Fibroblast of mammary gland (primary cell): ENCODE measurements around the gene MAP3K6.

Experiments
- DNase-seq: peaks from one replicate; pipeline ENCODE4 v3.0.0-alpha.2; 2010; ENCODE audit warnings: low read depth
- H3K4me3 ChIP-seq: 2 replicates; pipeline ENCODE4 v1.5.1; 2011; ENCODE audit warnings: low read depth, mild to moderate bottlenecking, low read length, moderate library complexity; ENCODE audit not compliant: control insufficient read depth
- TF ChIP-seq, protein P1 (sequence below): conservative IDR thresholded peaks from 2 replicates; pipeline ENCODE4 v1.5.1; 2011; ENCODE audit warnings: low read depth, low read length, inconsistent platforms; ENCODE audit not compliant: control insufficient read depth, insufficient read depth

Gene MAP3K6

DNA sequence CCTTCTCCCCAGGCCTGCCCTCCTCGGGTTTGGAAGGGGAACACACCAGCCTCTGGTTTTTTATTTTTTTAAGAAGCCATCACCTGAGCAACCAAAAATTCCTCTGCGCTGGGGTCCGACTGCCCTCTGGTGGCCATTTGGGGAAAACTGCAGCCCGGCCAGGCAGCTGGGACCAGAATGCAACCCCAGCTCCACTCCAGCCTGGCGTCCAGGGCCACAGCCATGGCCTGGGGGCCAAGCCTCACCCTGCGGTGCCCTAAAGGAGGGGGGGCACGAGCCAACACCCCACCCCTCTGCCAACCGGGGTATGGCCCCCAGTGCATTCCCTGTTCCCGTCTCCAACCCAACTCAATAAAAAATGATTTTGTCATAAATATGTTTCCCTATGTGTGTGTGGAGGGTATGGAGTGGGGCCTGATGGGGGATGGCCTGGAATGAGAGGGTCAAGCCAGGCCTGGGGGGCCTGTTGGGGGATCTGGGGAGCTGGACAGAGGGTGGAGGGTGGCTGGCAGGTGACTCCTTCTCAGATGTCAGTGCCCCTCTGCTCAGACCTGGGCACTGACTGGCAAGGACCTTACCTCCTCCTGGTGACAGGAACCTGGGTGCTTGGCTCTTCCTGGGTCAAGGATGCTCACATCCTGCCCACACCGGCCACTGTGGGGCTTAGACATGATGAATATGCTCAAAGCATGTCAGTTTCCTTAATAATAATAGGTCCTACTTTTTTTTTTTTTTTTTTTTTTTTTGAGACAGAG lies 28.9 kb upstream of the MAP3K6 start:
- TF ChIP-seq, protein P1, sequence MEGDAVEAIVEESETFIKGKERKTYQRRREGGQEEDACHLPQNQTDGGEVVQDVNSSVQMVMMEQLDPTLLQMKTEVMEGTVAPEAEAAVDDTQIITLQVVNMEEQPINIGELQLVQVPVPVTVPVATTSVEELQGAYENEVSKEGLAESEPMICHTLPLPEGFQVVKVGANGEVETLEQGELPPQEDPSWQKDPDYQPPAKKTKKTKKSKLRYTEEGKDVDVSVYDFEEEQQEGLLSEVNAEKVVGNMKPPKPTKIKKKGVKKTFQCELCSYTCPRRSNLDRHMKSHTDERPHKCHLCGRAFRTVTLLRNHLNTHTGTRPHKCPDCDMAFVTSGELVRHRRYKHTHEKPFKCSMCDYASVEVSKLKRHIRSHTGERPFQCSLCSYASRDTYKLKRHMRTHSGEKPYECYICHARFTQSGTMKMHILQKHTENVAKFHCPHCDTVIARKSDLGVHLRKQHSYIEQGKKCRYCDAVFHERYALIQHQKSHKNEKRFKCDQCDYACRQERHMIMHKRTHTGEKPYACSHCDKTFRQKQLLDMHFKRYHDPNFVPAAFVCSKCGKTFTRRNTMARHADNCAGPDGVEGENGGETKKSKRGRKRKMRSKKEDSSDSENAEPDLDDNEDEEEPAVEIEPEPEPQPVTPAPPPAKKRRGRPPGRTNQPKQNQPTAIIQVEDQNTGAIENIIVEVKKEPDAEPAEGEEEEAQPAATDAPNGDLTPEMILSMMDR: peak; percentile 84
- H3K4me3 ChIP-seq: no peak overlapping the region
- peak; percentile 64 for DNase-seq

- no peak for DNase-seq
- H3K4me3 ChIP-seq: no peak overlapping the region
- TF ChIP-seq, protein P1: no peak
These were observed 28.2 kb upstream of the MAP3K6 start for GRCh38 chr1:27394925-27395324.

DNA sequence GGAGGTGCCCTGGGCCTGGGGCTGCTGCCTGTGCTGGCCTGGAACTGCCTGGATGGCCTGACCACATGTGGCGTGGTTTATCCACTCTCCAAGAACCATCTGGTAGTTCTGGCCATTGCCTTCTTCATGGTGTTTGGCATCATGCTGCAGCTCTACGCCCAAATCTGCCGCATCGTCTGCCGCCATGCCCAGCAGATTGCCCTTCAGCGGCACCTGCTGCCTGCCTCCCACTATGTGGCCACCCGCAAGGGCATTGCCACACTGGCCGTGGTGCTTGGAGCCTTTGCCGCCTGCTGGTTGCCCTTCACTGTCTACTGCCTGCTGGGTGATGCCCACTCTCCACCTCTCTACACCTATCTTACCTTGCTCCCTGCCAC lies 27.5 kb upstream of the MAP3K6 start:
- no peak for DNase-seq
- TF ChIP-seq, protein P1: no peak
- no peak overlapping the region for H3K4me3 ChIP-seq

- H3K4me3 ChIP-seq: no peak overlapping the region
- DNase-seq: no peak
- TF ChIP-seq, protein P1: no peak
These were observed 27.0 kb upstream of the MAP3K6 start for GRCh38 chr1:27393641-27394281.

- H3K4me3 ChIP-seq: peak overlapping the region; percentile 81
- no peak for DNase-seq
- TF ChIP-seq, protein P1: peak; percentile 34
These were observed 26.2 kb upstream of the MAP3K6 start for GRCh38 chr1:27392778-27393635.

GRCh38 chr1:27392096-27392777 lies 25.5 kb upstream of the MAP3K6 start, which contains the start of gene GPR3:
Gene GPR3 (plus strand): TSS chr1:27392622. CDS start chr1:27393799, 1,177 bp downstream.
- TF ChIP-seq, protein P1: peak; percentile 38
- H3K4me3 ChIP-seq: peak within 1 kb of the TSS; percentile 81
- DNase-seq: peak; percentile 88
